SK-N-SH (cell line): ENCODE results near the gene KRT9. TPM values are rescaled to one million over a fixed set of nuclear protein-coding genes. Genes with fewer than 3 reads are reported as not detected.

ENCODE experiments used
- CTCF ChIA-PET: fragments of 300-600, 350-600 bp; formaldehyde crosslinking; extraction: SDS; loops from one replicate; lab custom pipeline; 2021; lab: Yijun Ruan, JAX
- POLR2A ChIA-PET: fragments of 350-600 bp; sonication (Branson Sonifier 250); formaldehyde crosslinking; extraction: SDS; loops from one replicate; lab custom pipeline; 2020; ENCODE audit warnings: antibody characterized with exemption, inconsistent platforms; lab: Yijun Ruan, JAX
- DNase-seq: peaks from one replicate; pipeline ENCODE4 v3.0.0; 2012
- H2AFZ ChIP-seq: fragments of 200-600 bp; sonication (generic); 2 replicates; pipeline ENCODE4 v1.8.1; 2016; ENCODE audit warnings: antibody characterized with exemption, mild to moderate bottlenecking, low read depth
- H3F3A ChIP-seq: fragments of 200-600 bp; sonication (generic); replicated peaks from 2 replicates; pipeline ENCODE3; 2016; ENCODE audit warnings: antibody characterized with exemption, mild to moderate bottlenecking; ENCODE audit not compliant: insufficient read depth
- H3K27ac ChIP-seq, 2 experiments: fragments of 200-500 bp in 1 of 2; fragments of 200-600 bp in 1 of 2; sonication (Bioruptor generic) in 1 of 2; sonication (generic), shearing (Covaris generic) in 1 of 2; 2 replicates each; pipeline versions ENCODE4 v1.5.1 to v1.6.1; 2014 to 2016; ENCODE audit warnings: low read depth in 2 of 2, inconsistent platforms in 1 of 2, low read length in 1 of 2, mild to moderate bottlenecking in 1 of 2, mixed read lengths in 1 of 2
- H3K27me3 ChIP-seq: fragments of 200-600 bp; sonication (generic), shearing (Covaris generic); 2 replicates; pipeline ENCODE4 v1.6.1; 2016; ENCODE audit warnings: mixed run types; ENCODE audit not compliant: insufficient read depth
- H3K36me3 ChIP-seq, 2 experiments: fragments of 200-500 bp in 1 of 2; fragments of 200-600 bp in 1 of 2; sonication (Bioruptor generic) in 1 of 2; sonication (generic) in 1 of 2; replicated peaks in 1 of 2; 2 replicates each; pipeline versions ENCODE3 to v1.5.1; 2014 to 2016; ENCODE audit warnings: low read length in 1 of 2, mild to moderate bottlenecking in 1 of 2; ENCODE audit not compliant: insufficient read depth in 2 of 2, control insufficient read depth in 1 of 2
- H3K4me1 ChIP-seq, 2 experiments: fragments of 200-500 bp in 1 of 2; fragments of 200-600 bp in 1 of 2; sonication (Bioruptor generic) in 1 of 2; sonication (generic), shearing (Covaris generic) in 1 of 2; 2 replicates each; pipeline versions ENCODE4 v1.5.1 to v1.6.1; 2014 to 2016; ENCODE audit warnings: low read depth in 1 of 2, low read length in 1 of 2, mixed run types in 1 of 2; ENCODE audit not compliant: insufficient read depth in 2 of 2, control insufficient read depth in 1 of 2
- H3K4me2 ChIP-seq: fragments of 200-600 bp; sonication (generic), shearing (Covaris generic); 2 replicates; pipeline ENCODE4 v1.6.1; 2017; ENCODE audit warnings: mixed run types
- H3K4me3 ChIP-seq, 2 experiments: fragments of 200-500 bp in 1 of 2; fragments of 200-600 bp in 1 of 2; sonication (Bioruptor generic) in 1 of 2; sonication (generic), shearing (Covaris generic) in 1 of 2; 2 replicates each; pipeline versions ENCODE4 v1.5.1 to v1.8.1; 2014 to 2016; ENCODE audit warnings: low read depth in 2 of 2, inconsistent platforms in 1 of 2, low read length in 1 of 2, mild to moderate bottlenecking in 1 of 2, mixed read lengths in 1 of 2, moderate library complexity in 1 of 2
- H3K79me2 ChIP-seq: fragments of 200-600 bp; sonication (generic); 2 replicates; pipeline ENCODE4 v1.8.1; 2017; ENCODE audit warnings: mild to moderate bottlenecking; ENCODE audit not compliant: insufficient read depth
- H3K9ac ChIP-seq: fragments of 200-600 bp; sonication (generic); 2 replicates; pipeline ENCODE4 v1.6.1; 2017; ENCODE audit warnings: mixed run types
- H3K9me2 ChIP-seq: fragments of 200-600 bp; sonication (generic); 2 replicates; pipeline ENCODE4 v1.6.1; 2017; ENCODE audit warnings: mixed run types
- H3K9me3 ChIP-seq: fragments of 200-600 bp; sonication (generic); 2 replicates; pipeline ENCODE4 v1.6.1; 2017; ENCODE audit warnings: mixed run types, mild to moderate bottlenecking, moderate library complexity
- H4K20me1 ChIP-seq: fragments of 200-600 bp; sonication (generic); 2 replicates; pipeline ENCODE4 v1.6.1; 2017; ENCODE audit warnings: mild to moderate bottlenecking, mixed run types; ENCODE audit not compliant: insufficient read depth
- CHD2 ChIP-seq: fragments of 150-350 bp; IDR thresholded peaks from 2 replicates; pipeline ENCODE4 v1.6.1; 2018; ENCODE audit warnings: low read length; ENCODE audit not compliant: partially characterized antibody
- CTCF ChIP-seq: fragments of 200-600 bp; sonication (generic); IDR thresholded peaks from 2 replicates; pipeline ENCODE4 v1.6.1; 2017; ENCODE audit warnings: antibody characterized with exemption, mild to moderate bottlenecking, moderate library complexity
- EP300 ChIP-seq, 2 experiments: IDR thresholded peaks; 2 replicates each; pipeline versions ENCODE4 v1.4.0 to v1.6.1; 2012; ENCODE audit warnings: borderline replicate concordance in 1 of 2, low read depth in 1 of 2, low read length in 1 of 2
- EZH2phosphoT487 ChIP-seq: fragments of 200-600 bp; sonication (generic); IDR thresholded peaks from 2 replicates; pipeline ENCODE4 v1.6.1; 2017; ENCODE audit warnings: low read depth, mixed run types, mild to moderate bottlenecking, antibody characterized with exemption, moderate library complexity, borderline replicate concordance
- FOSL2 ChIP-seq: IDR thresholded peaks from 2 replicates; pipeline ENCODE4 v1.4.0; 2012; ENCODE audit warnings: low read depth, mild to moderate bottlenecking, moderate library complexity, borderline replicate concordance
- GATA2 ChIP-seq: sonication (generic); formaldehyde crosslinking; IDR thresholded peaks from 2 replicates; pipeline ENCODE4 v1.5.0; 2020; ENCODE audit warnings: mild to moderate bottlenecking, missing genetic modification reagents
- NRF1 ChIP-seq: IDR thresholded peaks from 2 replicates; pipeline ENCODE4 v1.6.1; 2012; ENCODE audit warnings: low read depth, mild to moderate bottlenecking, low read length
- POLR2AphosphoS5 ChIP-seq: IDR thresholded peaks from 2 replicates; pipeline ENCODE4 v1.6.1; 2012; ENCODE audit warnings: low read depth, low read length
- RXRA ChIP-seq: IDR thresholded peaks from 2 replicates; pipeline ENCODE4 v1.4.0; 2012; ENCODE audit warnings: low read depth, mild to moderate bottlenecking, borderline replicate concordance
- TCF12 ChIP-seq: IDR thresholded peaks from 2 replicates; pipeline ENCODE4 v1.4.0; 2012
- YY1 ChIP-seq: IDR thresholded peaks from 2 replicates; pipeline ENCODE4 v1.4.0; 2012; ENCODE audit warnings: low read depth, mild to moderate bottlenecking
- WGBS: methylation state at CpG from one replicate; pipeline ENCODE4 v1.1.6; 2017; ENCODE audit warnings: low lambda C conversion rate; 5-methylcytosine and 5-hydroxymethylcytosine counted together
- polyA plus RNA-seq, 3 experiments: library from polyadenylated mRNA; depleted of rRNA; stranded (reverse); fragments of >200 nt; gene quantifications; 2 replicates each; pipeline ENCODE4 v1.2.3, GENCODE V29; 2012
- TF ChIP-seq, protein P1 (sequence below): IDR thresholded peaks from 2 replicates; pipeline ENCODE4 v1.4.0; 2012; ENCODE audit warnings: low read depth, borderline replicate concordance

The KRT9 gene
- polyA plus RNA-seq, 1 of the 3 experiments (the other 2 are of a cell fraction) = not detected

DNA sequence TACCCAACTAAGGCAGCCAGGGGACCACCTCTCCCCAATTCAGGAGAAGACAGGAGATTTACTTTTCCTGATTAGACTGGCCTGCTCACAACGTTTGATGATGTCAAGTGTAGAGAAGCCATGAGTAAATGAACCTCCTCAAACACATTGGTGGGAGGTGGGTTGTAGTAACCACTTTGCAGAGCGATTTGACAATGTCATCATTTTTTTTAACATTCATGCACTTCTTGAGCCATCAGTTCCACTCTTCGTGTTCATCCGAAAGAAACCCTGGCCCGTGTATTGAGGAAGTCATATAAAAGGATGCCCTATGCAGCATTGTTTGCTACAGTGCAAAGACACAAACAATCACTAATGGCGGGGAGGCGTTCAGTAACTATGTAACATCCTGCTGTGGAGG, 38.2 kb downstream of the KRT9 start:
- H3K27me3 ChIP-seq = no peaks in the 10 kb centered on the region
- no peak for DNase-seq
- H3K4me1 ChIP-seq = peaks cover 32 to 61% of the 10 kb centered on the region in 2 experiments
- H4K20me1 ChIP-seq = no peaks in the 10 kb centered on the region
- no peaks in the 10 kb centered on the region for H3K9me2 ChIP-seq
- H3F3A ChIP-seq = peaks cover 25% of the 10 kb centered on the region
- H3K9me3 ChIP-seq = no peaks in the 10 kb centered on the region
- no peak overlapping the region for H3K4me2 ChIP-seq
- POLR2A ChIA-PET = interaction anchor here (0.7 kb wide), 1 partner anchor 45 kb away, joined by 3 read pairs; no protein-coding TSS in a partner anchor
- H3K9ac ChIP-seq = no peak overlapping the region
- WGBS = 91% methylated on average over 7 of the region's 7 CpGs
- H2AFZ ChIP-seq = no peak overlapping the region
- TF ChIP-seq CHD2 = no peak
- no peak for TF ChIP-seq YY1
- TF ChIP-seq FOSL2 = no peak
- H3K27ac ChIP-seq = no peak overlapping the region
- H3K79me2 ChIP-seq = no peaks in the 10 kb centered on the region
- H3K36me3 ChIP-seq = no peaks in the 10 kb centered on the region
- H3K4me3 ChIP-seq = no peak overlapping the region
- CTCF ChIA-PET = interaction anchor here (0.8 to 10.6 kb wide), 5 partner anchors 12 to 129 kb away, joined by 3 to 144 read pairs (median 3); no protein-coding TSS in a partner anchor

DNA sequence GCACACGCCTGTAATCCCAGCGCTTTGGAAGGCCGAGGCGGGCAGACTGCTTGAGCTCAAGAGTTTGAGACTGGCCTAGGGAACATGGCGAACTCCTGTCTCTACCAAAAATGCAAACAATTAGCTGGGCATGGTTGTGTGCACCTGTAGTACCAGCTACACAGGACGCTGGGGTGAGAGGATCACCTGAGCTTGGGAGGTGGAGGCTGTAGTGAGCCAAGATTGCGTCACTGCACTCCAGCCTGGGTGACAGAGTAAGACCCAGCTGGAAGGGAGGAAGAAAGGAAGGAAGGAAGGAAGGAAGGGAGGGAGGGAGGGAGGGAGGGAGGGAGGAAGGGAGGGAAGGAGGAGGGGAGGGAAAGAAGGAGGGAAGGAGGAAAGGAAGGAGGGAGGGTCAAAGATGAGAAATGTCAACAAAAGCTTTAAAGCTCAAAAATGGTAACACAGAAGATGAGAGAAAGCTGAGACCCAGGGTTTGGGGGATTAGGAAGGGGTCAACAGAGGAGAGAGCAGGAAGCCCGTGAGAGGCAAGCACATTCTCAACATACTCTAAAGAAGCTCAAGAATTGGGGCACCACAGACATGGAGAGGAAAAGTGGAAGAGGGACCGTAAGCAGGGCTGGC, 38.8 kb downstream of the KRT9 start:
- CTCF ChIA-PET = interaction anchor here (0.8 to 10.6 kb wide), 8 partner anchors 9 to 620 kb away, joined by 3 to 144 read pairs (median 3); no protein-coding TSS in a partner anchor
- POLR2A ChIA-PET = no interaction called here
- WGBS = 92% methylated on average over 9 of the region's 9 CpGs

More for the DNA sequence above, 38.8 kb downstream of the KRT9 start:
- Histone ChIP-seq H3K36me3 (no peaks in the 10 kb centered on the region), H3F3A (peaks cover 22% of the 10 kb centered on the region), H3K4me3 (no peak overlapping the region), H3K9ac (no peak overlapping the region), H4K20me1 (no peaks in the 10 kb centered on the region), H3K9me3 (no peaks in the 10 kb centered on the region), H3K27me3 (no peaks in the 10 kb centered on the region), H3K79me2 (no peaks in the 10 kb centered on the region), H3K9me2 (no peaks in the 10 kb centered on the region), H3K4me1 (peaks cover 27 to 59% of the 10 kb centered on the region in 2 experiments), H3K4me2 (no peak overlapping the region), H3K27ac (no peak overlapping the region), H2AFZ (no peak overlapping the region)
- no peak for TF ChIP-seq CHD2
- TF ChIP-seq CTCF = no peak
- no peak for TF ChIP-seq RXRA
- TF ChIP-seq GATA2 (CRISPR knock-in tag) = no peak
- no peak for TF ChIP-seq EP300 (IDR thresholded peaks at IDR 0.05; ENCODE audit: borderline replicate concordance in 1 of 2, low read depth in 1 of 2, low read length in 1 of 2)
- no peak for TF ChIP-seq NRF1
- TF ChIP-seq, protein P1, sequence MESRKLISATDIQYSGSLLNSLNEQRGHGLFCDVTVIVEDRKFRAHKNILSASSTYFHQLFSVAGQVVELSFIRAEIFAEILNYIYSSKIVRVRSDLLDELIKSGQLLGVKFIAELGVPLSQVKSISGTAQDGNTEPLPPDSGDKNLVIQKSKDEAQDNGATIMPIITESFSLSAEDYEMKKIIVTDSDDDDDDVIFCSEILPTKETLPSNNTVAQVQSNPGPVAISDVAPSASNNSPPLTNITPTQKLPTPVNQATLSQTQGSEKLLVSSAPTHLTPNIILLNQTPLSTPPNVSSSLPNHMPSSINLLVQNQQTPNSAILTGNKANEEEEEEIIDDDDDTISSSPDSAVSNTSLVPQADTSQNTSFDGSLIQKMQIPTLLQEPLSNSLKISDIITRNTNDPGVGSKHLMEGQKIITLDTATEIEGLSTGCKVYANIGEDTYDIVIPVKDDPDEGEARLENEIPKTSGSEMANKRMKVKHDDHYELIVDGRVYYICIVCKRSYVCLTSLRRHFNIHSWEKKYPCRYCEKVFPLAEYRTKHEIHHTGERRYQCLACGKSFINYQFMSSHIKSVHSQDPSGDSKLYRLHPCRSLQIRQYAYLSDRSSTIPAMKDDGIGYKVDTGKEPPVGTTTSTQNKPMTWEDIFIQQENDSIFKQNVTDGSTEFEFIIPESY = no peak
- no peak for TF ChIP-seq TCF12
- TF ChIP-seq POLR2AphosphoS5 = no peak
- no peak for TF ChIP-seq EZH2phosphoT487
- no peak for DNase-seq
